HG03108 (cell line): ENCODE measurements around the gene CARD11.
"Not testable (repeated sequence)": the region's sequence is repeated elsewhere in the genome, so short reads cannot be mapped to it uniquely, and the experiment has no call there.

ENCODE experiments used
- ATAC-seq: cut with Tn5 transposase; IDR thresholded peaks from one replicate; pipeline ENCODE4 v1.9.1; 2021; ENCODE audit warnings: moderate library complexity; ENCODE audit not compliant: unreplicated experiment

Gene CARD11

GRCh38 chr7:3065724-3066143 is 22.1 kb upstream of the CARD11 start:
- ATAC-seq = no peak

DNA sequence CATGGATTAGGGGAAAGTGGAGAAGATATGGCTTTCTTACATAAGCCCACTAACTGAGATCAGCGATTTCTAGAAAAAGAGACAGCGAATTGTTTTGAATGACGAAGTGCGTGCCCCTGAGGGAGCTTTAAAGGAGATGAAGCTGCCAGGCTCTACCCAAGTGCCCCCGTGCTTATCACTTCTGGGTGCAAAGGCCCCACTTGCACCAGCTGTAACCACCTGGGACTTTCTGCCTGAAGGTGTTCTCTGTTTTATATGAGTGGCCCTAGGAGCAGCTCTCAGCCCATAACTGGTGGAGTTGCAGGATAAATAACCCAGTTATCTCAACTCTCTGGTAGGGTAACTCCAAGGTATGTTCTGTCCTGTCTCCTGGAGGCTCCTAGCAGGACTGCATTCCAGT is 20.4 kb upstream of the CARD11 start:
- ATAC-seq = no peak

GRCh38 chr7:3063016-3063753 is 19.5 kb upstream of the CARD11 start:
- peak; percentile 84 for ATAC-seq

DNA sequence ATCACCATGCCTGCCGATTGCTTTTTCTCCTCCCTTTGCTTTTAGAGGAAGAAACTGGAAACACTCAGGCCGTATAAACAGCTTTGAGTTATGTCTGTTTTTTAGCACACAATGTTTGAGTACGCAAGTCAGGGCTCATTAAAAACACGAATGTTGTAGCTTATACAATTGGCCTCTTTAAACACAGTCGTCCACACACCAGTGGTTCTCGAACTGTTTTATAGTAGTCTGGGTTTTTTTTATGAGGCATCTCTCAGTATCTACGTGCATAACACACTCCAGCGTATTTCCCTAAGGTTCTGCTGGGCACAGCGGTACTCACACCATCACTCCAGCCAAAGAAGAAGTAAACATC is 13.4 kb upstream of the CARD11 start:
- ATAC-seq = no peak

GRCh38 chr7:3056234-3057065 is 12.8 kb upstream of the CARD11 start:
- ATAC-seq = no peak

DNA sequence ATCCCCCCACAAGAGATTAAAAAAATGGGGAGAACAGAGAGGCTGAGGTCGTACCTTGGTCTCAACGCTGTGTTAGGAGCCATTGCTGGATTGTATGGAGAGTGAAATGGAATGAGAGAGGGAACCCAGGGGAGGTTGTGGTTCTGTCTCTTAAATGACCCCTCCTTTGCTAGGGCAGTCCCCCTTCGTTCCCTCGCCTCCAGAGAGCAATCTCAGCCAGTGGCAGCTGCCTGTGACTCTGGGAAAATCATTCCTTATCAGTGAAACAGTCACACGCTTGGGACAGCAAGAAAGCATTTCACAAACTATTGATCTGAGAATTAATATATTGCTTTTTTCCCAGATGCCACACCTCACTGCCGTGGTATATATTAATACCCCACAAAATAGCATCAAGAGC is 12.0 kb upstream of the CARD11 start:
- ATAC-seq = no peak

DNA sequence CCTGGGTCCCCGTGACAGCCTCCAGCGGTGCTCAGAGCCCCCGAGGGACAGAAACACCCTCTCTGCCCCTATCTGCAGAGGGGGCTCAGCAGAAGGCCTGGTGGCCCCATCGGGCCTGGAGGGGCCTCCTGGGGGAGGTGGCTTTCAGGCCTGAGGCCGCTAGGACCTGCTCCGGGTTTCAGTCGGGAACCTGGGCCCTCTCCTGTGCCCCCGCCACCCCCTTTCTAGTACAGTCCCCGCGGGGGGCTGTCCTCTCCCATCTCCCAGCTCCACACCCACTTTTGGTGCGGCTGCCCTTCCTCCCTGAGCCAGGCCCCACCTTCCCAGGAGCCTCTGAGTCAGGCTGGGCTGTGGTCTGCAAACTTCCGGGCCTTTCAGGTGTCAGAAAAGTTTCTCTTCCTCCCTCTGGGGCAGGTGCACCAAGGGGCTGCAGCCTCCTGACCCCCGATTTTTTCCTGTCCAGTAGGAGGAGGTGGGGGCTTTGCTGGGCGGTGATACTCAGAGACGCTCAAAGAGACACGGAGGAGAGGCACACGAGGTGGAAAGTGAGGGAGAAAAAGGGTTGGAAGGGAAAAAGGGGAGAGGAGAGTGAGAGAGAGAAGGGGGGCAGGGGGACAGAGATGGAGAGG is 692 bp downstream of the CARD11 start:
- peak; percentile 71 for ATAC-seq

DNA sequence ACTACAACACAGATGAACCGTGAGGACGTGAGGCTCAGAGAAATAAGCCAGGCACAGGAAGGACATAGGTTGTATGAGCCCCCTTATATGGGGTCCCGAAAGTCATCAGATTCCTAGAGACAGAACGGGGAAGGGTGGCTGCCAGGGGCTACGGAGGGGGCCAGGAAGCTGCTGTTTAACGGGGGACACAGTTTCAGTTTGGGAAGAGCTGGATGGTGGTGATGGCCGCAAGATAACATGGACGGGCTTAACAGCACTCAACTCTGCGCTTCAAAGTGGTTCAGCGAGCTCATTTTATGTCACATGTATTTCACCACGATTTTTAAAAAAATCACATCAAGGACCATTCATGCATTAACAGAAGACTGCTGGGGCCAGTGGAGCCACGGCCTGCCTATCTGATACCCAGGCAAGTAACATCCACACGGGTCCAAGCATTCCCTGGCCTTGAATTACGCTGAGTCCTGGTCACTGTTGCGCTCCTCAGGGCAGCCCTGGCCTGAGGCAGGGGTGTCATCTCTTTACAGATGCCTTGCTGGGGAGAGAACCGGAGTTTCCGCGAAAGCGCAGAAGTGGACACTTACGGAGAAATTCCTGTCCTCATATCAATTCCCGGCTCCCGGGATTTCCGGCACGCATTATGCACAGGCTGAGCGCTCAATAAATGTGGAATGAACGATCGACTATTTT is 1.5 kb downstream of the CARD11 start:
- ATAC-seq = no peak

GRCh38 chr7:3039787-3040186 is 3.9 kb downstream of the CARD11 start:
- no peak for ATAC-seq

- ATAC-seq = not testable (repeated sequence)
These were observed 5.7 kb downstream of the CARD11 start for GRCh38 chr7:3038011-3038410.

DNA sequence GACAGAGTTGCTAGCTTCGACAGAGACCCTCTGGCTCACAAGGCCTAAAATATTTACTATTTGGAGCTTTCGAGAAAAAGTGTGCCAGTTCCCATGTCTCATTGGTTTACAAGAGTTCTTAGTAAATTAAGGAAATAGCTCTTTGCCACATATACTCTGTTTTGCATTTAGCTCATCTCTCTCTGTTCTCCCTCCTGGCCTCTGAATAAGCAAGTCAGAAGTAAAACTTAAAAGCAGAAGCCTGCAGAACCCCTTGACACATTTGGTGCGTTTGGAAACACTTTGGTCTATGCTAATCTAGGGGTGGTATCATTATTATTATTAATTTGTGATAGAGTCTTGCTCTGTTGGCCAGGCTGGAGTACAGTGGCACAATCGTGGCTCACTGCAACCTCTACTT is 6.4 kb downstream of the CARD11 start:
- ATAC-seq = no peak

DNA sequence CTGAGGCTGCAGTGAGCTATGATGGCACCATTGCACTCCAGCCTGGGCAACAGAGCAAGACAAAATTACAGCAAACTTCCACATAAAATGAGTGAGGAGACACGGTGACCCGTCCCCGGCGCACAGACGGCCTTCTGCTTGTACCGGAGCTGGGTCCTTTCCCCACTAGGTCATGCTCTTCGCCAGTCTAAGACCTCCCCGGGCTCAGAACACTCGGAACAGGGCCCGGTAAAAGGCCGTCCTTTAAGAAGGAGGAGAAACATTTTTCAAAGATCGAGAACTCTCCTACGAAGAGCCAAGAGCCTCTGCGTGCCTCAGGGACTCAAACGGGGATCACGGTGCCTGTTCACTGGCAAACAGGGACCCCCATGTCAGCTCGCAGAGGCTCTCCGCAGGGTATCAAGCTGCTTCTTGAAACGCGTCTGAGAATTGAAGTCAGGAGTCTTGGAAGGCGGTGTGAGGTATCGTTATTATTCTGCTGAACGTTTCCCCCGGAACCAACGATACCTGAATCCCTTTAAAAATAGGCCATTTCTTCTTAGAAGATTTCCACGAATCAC is 9.0 kb downstream of the CARD11 start:
- ATAC-seq = no peak

DNA sequence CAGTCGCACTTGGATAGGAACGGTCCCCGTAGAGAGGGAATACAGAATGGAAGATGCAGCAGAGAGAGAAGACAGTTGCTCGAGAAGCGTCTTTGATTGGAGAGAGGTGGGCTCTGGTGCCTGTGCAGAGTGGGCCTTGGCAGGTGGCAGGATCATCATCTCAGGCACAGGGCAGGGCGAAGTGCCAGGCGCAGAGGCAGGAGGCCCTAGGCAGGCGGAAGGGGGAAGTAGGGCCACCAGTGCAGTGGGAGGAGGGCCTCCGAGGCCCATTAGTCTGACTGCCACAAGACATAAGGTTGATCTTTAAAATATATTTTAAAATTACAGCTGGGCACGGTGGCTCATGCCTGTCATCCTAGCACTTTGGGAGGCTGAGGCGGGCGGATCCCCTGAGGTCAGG is 10.1 kb downstream of the CARD11 start:
- ATAC-seq = no peak

- no peak for ATAC-seq
These were observed 10.5 kb downstream of the CARD11 start for GRCh38 chr7:3033136-3033535.

GRCh38 chr7:3032256-3032655 is 11.4 kb downstream of the CARD11 start:
- no peak for ATAC-seq

GRCh38 chr7:3029138-3029537 is 14.5 kb downstream of the CARD11 start:
- no peak for ATAC-seq

- no peak for ATAC-seq
These were observed 14.9 kb downstream of the CARD11 start for GRCh38 chr7:3028758-3029093.

DNA sequence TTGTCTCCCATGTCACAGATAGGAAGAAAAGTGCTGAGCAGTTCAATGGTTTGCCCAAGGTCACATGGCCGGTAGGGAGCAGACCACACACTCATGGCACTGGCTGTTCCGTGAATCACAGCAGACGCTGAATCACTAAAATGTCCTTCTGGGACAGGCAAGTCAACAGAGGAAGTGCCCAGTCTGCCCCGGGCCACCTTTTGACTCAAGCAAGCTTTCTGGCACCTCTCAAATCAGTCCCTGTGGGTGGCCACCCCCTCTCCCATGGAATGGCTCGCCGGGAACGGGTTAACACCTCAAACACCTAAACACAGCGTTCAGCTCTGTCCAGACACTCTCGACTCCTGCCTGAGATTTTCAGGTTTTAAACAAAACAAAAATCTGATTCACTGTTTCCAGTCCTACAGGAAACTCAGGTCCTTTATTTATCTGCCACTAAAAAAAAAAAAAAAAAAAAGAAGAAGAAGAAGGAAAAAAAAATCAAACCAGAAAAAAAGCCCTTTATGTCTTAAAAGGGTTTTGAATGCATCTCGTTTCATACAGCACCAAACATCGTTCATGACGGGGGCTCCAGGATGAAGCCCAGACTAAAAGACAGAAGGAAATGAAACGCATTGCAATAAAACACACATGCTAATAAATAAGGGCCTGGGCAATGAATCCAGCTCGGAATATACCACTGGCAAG is 15.5 kb downstream of the CARD11 start:
- ATAC-seq = no peak

DNA sequence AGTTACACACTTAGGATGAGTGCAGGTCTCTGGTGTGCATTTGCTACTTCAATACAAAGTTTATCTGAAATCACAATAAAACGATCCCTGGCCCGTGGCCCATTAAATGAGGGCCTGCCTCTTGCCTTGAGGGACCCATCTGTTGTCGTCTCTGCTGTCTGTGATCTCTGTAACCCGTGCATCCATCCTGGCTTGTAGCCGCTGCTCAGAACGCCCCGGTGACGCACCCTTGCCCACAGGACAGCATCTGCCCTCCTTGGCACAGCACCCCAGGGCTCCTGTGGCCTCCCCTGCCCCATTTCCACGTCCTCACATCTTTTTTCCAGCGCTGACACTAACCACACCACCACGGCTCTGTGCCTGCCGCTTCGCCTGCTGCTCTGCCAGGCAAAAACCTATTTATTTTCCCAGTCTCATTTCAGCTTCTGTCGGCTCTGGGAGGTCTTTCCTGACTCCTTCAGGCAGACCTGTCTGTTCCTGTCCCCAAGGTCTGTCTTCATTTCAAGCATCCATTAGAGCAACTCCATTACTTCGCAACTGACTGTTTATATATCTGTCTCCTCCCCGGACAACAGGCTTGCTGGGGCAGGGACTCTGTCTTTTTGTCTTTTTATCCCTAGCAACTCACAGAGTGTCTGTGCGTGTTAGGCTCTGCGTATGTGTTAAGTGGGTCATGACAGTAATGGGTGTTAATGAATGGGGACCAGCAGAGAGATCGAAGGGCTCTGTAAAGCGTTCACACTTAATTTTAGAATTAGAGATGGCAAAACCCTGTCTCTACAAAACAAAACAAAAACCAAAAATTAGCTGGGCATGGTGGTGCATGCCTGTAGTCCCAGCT is 16.4 kb downstream of the CARD11 start:
- ATAC-seq = no peak

GRCh38 chr7:3025616-3026015 is 18.1 kb downstream of the CARD11 start:
- no peak for ATAC-seq
